H1 (cell line): ENCODE measurements around the gene DNAJB13. TPM values are rescaled to one million over a fixed set of nuclear protein-coding genes. Genes with fewer than 3 reads are reported as not detected.

Experiments used
- CTCF ChIA-PET: fragments of 300-600 bp; sonication (Branson Sonifier 250); formaldehyde crosslinking; loops from one replicate; lab custom pipeline; 2021; ENCODE audit not compliant: partially characterized antibody; lab: Charles Lee
- POLR2A ChIA-PET: fragments of 300-600 bp; sonication (Branson Sonifier 250); formaldehyde crosslinking; loops from one replicate; lab custom pipeline; 2021; ENCODE audit warnings: inconsistent platforms; ENCODE audit not compliant: partially characterized antibody; lab: Charles Lee
- DNase-seq, 2 experiments: peaks; one replicate each; pipeline versions ENCODE4 v3.0.0 to v3.0.0-alpha.2; 2010 to 2022; ENCODE audit warnings: low spot score in 2 of 2, low read depth in 1 of 2, mixed read lengths in 1 of 2
- FAIRE-seq: peaks from 2 replicates; lab custom pipeline; 2011; peaks lifted over from hg19 to GRCh38; lab: Jason Lieb, UNC
- H2AFZ ChIP-seq: 2 replicates; pipeline ENCODE4 v1.8.1; 2012; ENCODE audit warnings: low read length, inconsistent platforms
- H2AK5ac ChIP-seq: 2 replicates; pipeline ENCODE4 v1.6.1; 2013; ENCODE audit warnings: low read depth, low read length
- H2BK120ac ChIP-seq: replicated peaks from 2 replicates; pipeline ENCODE3; 2013; ENCODE audit warnings: low read depth, low read length, inconsistent platforms
- H2BK12ac ChIP-seq: 2 replicates; pipeline ENCODE4 v1.6.1; 2013; ENCODE audit warnings: low read depth, low read length
- H2BK15ac ChIP-seq: 2 replicates; pipeline ENCODE4 v1.6.1; 2013; ENCODE audit warnings: low read length
- H2BK20ac ChIP-seq: 2 replicates; pipeline ENCODE4 v1.6.1; 2013; ENCODE audit warnings: low read length
- H2BK5ac ChIP-seq: 2 replicates; pipeline ENCODE4 v1.6.1; 2013; ENCODE audit warnings: low read depth, low read length
- H3K14ac ChIP-seq: 2 replicates; pipeline ENCODE4 v1.6.1; 2013; ENCODE audit warnings: inconsistent platforms; ENCODE audit not compliant: insufficient read length
- H3K18ac ChIP-seq: 2 replicates; pipeline ENCODE4 v1.6.1; 2013; ENCODE audit warnings: low read length; ENCODE audit errors: extremely low read depth
- H3K23ac ChIP-seq: 2 replicates; pipeline ENCODE4 v1.6.1; 2013; ENCODE audit warnings: inconsistent platforms; ENCODE audit not compliant: insufficient read length
- H3K23me2 ChIP-seq: 2 replicates; pipeline ENCODE4 v1.6.1; 2013; ENCODE audit warnings: low read depth, low read length
- H3K27ac ChIP-seq: 2 replicates; pipeline ENCODE4 v1.6.1; 2011; ENCODE audit warnings: low read depth, low read length, inconsistent platforms
- H3K27me3 ChIP-seq, 4 experiments: replicated peaks in 1 of 4; 1 replicate in 1 of 4; 2 replicates in 3 of 4; pipeline versions ENCODE4 v1.6.1 to v1.8.1; 2011 to 2013; ENCODE audit warnings: low read length in 3 of 4, mild to moderate bottlenecking in 3 of 4, inconsistent platforms in 2 of 4, mixed read lengths in 2 of 4, moderate library complexity in 1 of 4; ENCODE audit not compliant: control insufficient read depth in 3 of 4, insufficient read depth in 3 of 4; ENCODE audit errors: extremely low read depth in 1 of 4
- H3K36me3 ChIP-seq, 4 experiments: 2 replicates each; pipeline versions ENCODE4 v1.6.1 to v1.8.1; 2011 to 2013; ENCODE audit warnings: mild to moderate bottlenecking in 4 of 4, low read length in 3 of 4, moderate library complexity in 2 of 4, control low read depth in 1 of 4, inconsistent platforms in 1 of 4; ENCODE audit not compliant: insufficient read depth in 4 of 4, control insufficient read depth in 2 of 4
- H3K4ac ChIP-seq: replicated peaks from 2 replicates; pipeline ENCODE3; 2013; ENCODE audit warnings: low read length, low read depth, mixed read lengths, inconsistent platforms; ENCODE audit not compliant: insufficient read length
- H3K4me1 ChIP-seq, 4 experiments: replicated peaks in 1 of 4; 1 replicate in 1 of 4; 2 replicates in 3 of 4; pipeline versions ENCODE4 v1.6.1 to v1.8.1; 2011 to 2013; ENCODE audit warnings: low read length in 3 of 4, inconsistent platforms in 2 of 4, mixed read lengths in 1 of 4; ENCODE audit not compliant: insufficient read depth in 4 of 4, control insufficient read depth in 3 of 4
- H3K4me2 ChIP-seq, 2 experiments: 2 replicates each; pipeline versions ENCODE4 v1.6.1 to v1.8.1; 2011 to 2013; ENCODE audit warnings: low read depth in 2 of 2, low read length in 2 of 2, control low read depth in 1 of 2, inconsistent platforms in 1 of 2, mild to moderate bottlenecking in 1 of 2; ENCODE audit not compliant: insufficient read depth in 1 of 2
- H3K4me3 ChIP-seq, 4 experiments: fragments of 200-600, 300-600 bp in 1 of 4; sonication (generic), shearing (Covaris generic), sonication (Bioruptor Twin) in 1 of 4; 2 replicates each; pipeline versions ENCODE4 v1.5.1 to v1.8.1; 2011 to 2016; ENCODE audit warnings: low read length in 4 of 4, low read depth in 3 of 4, control low read depth in 2 of 4, inconsistent platforms in 2 of 4, mild to moderate bottlenecking in 2 of 4, mixed read lengths in 1 of 4, moderate library complexity in 1 of 4; ENCODE audit not compliant: insufficient read depth in 2 of 4; ENCODE audit errors: extremely low read depth in 1 of 4
- H3K56ac ChIP-seq: replicated peaks from 2 replicates; pipeline ENCODE3; 2013; ENCODE audit warnings: low read depth, mild to moderate bottlenecking, mixed read lengths, low read length, inconsistent platforms; ENCODE audit not compliant: insufficient read length
- H3K79me1 ChIP-seq: 2 replicates; pipeline ENCODE4 v1.6.1; 2013; ENCODE audit warnings: low read depth, low read length, control low read depth
- H3K79me2 ChIP-seq, 2 experiments: 2 replicates each; pipeline versions ENCODE4 v1.6.1 to v1.8.1; 2012 to 2013; ENCODE audit warnings: low read length in 2 of 2, mild to moderate bottlenecking in 2 of 2, inconsistent platforms in 1 of 2; ENCODE audit not compliant: insufficient read depth in 2 of 2, control insufficient read depth in 1 of 2
- H3K9ac ChIP-seq, 4 experiments: replicated peaks in 1 of 4; 1 replicate in 1 of 4; 2 replicates in 3 of 4; pipeline versions ENCODE4 v1.6.1 to v1.8.1; 2011 to 2013; ENCODE audit warnings: low read depth in 3 of 4, low read length in 3 of 4, control low read depth in 2 of 4, mild to moderate bottlenecking in 2 of 4, moderate library complexity in 2 of 4, inconsistent platforms in 1 of 4; ENCODE audit errors: extremely low read depth in 1 of 4
- H3K9me3 ChIP-seq, 2 experiments: 2 replicates each; pipeline versions ENCODE4 v1.6.1 to v1.8.1; 2012 to 2013; ENCODE audit warnings: mild to moderate bottlenecking in 2 of 2, moderate library complexity in 2 of 2, control low read depth in 1 of 2, inconsistent platforms in 1 of 2, low read depth in 1 of 2, low read length in 1 of 2, mixed read lengths in 1 of 2; ENCODE audit not compliant: insufficient read depth in 2 of 2
- H4K20me1 ChIP-seq, 2 experiments: replicated peaks in 1 of 2; 2 replicates each; pipeline versions ENCODE3 to v1.8.1; 2011 to 2013; ENCODE audit warnings: inconsistent platforms in 2 of 2, low read length in 2 of 2, mild to moderate bottlenecking in 1 of 2; ENCODE audit not compliant: insufficient read depth in 2 of 2, control insufficient read depth in 1 of 2
- H4K5ac ChIP-seq: 2 replicates; pipeline ENCODE4 v1.6.1; 2013; ENCODE audit warnings: low read length, low read depth, mixed read lengths, inconsistent platforms; ENCODE audit not compliant: insufficient read length
- H4K8ac ChIP-seq: 2 replicates; pipeline ENCODE4 v1.8.0; 2013; ENCODE audit warnings: mild to moderate bottlenecking, moderate library complexity, low read length, inconsistent platforms; ENCODE audit not compliant: insufficient read depth; ENCODE audit errors: extremely low read depth
- H4K91ac ChIP-seq: replicated peaks from 2 replicates; pipeline ENCODE3; 2013; ENCODE audit warnings: low read length, mixed read lengths, inconsistent platforms; ENCODE audit not compliant: insufficient read length
- CREB1 ChIP-seq: IDR thresholded peaks from 2 replicates; pipeline ENCODE4 v1.6.1; 2012; ENCODE audit warnings: inconsistent platforms
- CTBP2 ChIP-seq: IDR thresholded peaks from 2 replicates; pipeline ENCODE4 v1.7.0; 2011; ENCODE audit warnings: borderline replicate concordance, mild to moderate bottlenecking, moderate library complexity, mixed read lengths, low read length; ENCODE audit not compliant: insufficient read depth, insufficient read length
- EGR1 ChIP-seq: IDR thresholded peaks from 2 replicates; pipeline ENCODE4 v1.6.1; 2011; ENCODE audit warnings: low read depth, low read length, borderline replicate concordance
- GTF2F1 ChIP-seq: IDR thresholded peaks from 2 replicates; pipeline ENCODE4 v1.6.1; 2012; ENCODE audit warnings: low read depth, low read length, improper control_type of control experiment, borderline replicate concordance
- KDM1A ChIP-seq: fragments of 200-600, 300-600 bp; sonication (generic); IDR thresholded peaks from 2 replicates; pipeline ENCODE4 v1.7.1; 2016; ENCODE audit warnings: mild to moderate bottlenecking, low read length, borderline replicate concordance
- NANOG ChIP-seq: IDR thresholded peaks from 2 replicates; pipeline ENCODE4 v1.6.1; 2011; ENCODE audit warnings: low read length, low read depth, mild to moderate bottlenecking, inconsistent platforms; ENCODE audit not compliant: insufficient read depth, poor library complexity, severe bottlenecking
- RNF2 ChIP-seq: fragments of 200-900, 300-1000 bp; sonication (generic); IDR thresholded peaks from 2 replicates; pipeline ENCODE4 v1.7.1; 2016; ENCODE audit warnings: borderline replicate concordance, low read depth, mild to moderate bottlenecking, antibody characterized with exemption, low read length; ENCODE audit not compliant: poor library complexity, severe bottlenecking; ENCODE audit errors: missing control alignments
- SUZ12 ChIP-seq: fragments of 200-600 bp; sonication (generic); IDR thresholded peaks from 2 replicates; pipeline ENCODE4 v1.6.1; 2012; ENCODE audit warnings: mild to moderate bottlenecking, inconsistent platforms, low read length, moderate library complexity, mixed read lengths
- WGBS, 2 experiments: shearing (Covaris generic) in 1 of 2; methylation state at CpG; one replicate each; pipeline versions ENCODE4 v1.1.6 to v1.1.7; 2013 to 2015; ENCODE audit warnings: low lambda C conversion rate in 2 of 2, mixed read lengths in 2 of 2, inconsistent platforms in 1 of 2, low coverage in 1 of 2, missing lambda C conversion rate in 1 of 2; ENCODE audit not compliant: insufficient replicate concordance in 2 of 2, insufficient coverage in 1 of 2, insufficient read length in 1 of 2; ENCODE audit errors: extremely low coverage in 1 of 2, missing lambda C conversion rate in 1 of 2; 5-methylcytosine and 5-hydroxymethylcytosine counted together
- polyA plus RNA-seq, 7 experiments: library from polyadenylated mRNA; depleted of rRNA in 3 of 7; stranded (reverse) in 5 of 7; unstranded in 2 of 7; fragments of >200 nt in 5 of 7; fragments of 200-250 nt in 2 of 7; gene quantifications; 1 replicate in 5 of 7; 2 replicates in 1 of 7; 4 replicates in 1 of 7; pipeline versions ENCODE4 v1.2.1 to v1.2.3, GENCODE V29; 2011 to 2013; ENCODE audit warnings: missing spikeins in 2 of 7, mixed read lengths in 2 of 7
- total RNA-seq: library from RNA; stranded (reverse); fragmentation: NEBNext Ultra II Directional; extraction: Animal tissue kit (Norgen Biotek cat#: 25700); gene quantifications from 2 replicates; pipeline ENCODE4 v1.2.1, GENCODE V29; 2021
- TF ChIP-seq, protein P1 (sequence below), 3 experiments: IDR thresholded peaks; 1 replicate in 2 of 3; 2 replicates in 1 of 3; pipeline versions ENCODE4 v1.5.1 to v1.6.1; 2011; ENCODE audit warnings: low read length in 3 of 3, mild to moderate bottlenecking in 3 of 3, inconsistent platforms in 2 of 3, low read depth in 1 of 3, moderate library complexity in 1 of 3; ENCODE audit not compliant: insufficient read depth in 1 of 3; ENCODE audit errors: control extremely low read depth in 1 of 3

The DNAJB13 gene
- total and polyA plus RNA-seq, 2 of the 8 experiments (the other 6 are each of a cell fraction or from before 2014, with no cell fraction given) = 0.27 TPM; not detected in 1

DNA sequence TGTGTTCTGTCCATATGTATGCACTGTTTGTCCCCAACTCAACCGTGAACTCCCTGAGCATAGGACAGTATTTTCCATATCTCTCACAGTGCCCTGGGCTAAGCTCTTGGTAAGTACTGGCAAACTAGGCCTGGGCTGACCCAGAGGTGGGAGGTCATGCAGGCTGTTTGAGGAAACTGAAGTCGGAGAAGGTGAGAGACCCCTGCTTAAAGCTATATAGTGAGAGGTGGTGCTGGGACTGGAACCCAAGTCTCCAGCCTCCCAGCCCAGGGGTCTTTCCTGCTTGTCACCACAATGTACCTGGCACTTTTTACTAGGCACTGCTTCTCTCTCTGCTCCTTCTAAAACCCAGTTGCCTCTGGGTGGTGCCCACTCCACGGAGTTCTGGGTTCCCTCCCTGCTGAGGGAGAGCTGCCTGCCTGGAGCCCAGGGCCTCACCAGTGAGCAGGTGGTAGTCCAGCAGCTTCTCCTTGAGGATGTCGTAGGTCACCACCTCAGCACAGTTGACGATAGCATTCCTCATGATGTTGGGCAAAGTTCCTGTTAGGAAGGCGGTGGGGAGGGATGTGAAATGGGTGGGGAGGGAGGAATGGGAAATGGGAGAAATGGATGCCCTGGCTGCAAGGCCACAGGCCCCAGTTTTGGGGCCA lies 53.3 kb downstream of the DNAJB13 start:
- Histone ChIP-seq H3K23me2 (no peaks in the 10 kb centered on the region), H3K56ac (no peak overlapping the region)
- no peak for TF ChIP-seq EGR1
- TF ChIP-seq RNF2 = no peak
- TF ChIP-seq, protein P1, sequence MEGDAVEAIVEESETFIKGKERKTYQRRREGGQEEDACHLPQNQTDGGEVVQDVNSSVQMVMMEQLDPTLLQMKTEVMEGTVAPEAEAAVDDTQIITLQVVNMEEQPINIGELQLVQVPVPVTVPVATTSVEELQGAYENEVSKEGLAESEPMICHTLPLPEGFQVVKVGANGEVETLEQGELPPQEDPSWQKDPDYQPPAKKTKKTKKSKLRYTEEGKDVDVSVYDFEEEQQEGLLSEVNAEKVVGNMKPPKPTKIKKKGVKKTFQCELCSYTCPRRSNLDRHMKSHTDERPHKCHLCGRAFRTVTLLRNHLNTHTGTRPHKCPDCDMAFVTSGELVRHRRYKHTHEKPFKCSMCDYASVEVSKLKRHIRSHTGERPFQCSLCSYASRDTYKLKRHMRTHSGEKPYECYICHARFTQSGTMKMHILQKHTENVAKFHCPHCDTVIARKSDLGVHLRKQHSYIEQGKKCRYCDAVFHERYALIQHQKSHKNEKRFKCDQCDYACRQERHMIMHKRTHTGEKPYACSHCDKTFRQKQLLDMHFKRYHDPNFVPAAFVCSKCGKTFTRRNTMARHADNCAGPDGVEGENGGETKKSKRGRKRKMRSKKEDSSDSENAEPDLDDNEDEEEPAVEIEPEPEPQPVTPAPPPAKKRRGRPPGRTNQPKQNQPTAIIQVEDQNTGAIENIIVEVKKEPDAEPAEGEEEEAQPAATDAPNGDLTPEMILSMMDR (IDR thresholded peaks at IDR 0.05; ENCODE audit: control extremely low read depth in 1 of 3, insufficient read depth in 1 of 3, low read depth in 1 of 3, low read length in 3 of 3) = no peak
- TF ChIP-seq CTBP2 = no peak
- no peak for TF ChIP-seq SUZ12
- no peak for TF ChIP-seq CREB1
- no peak for TF ChIP-seq KDM1A
- TF ChIP-seq NANOG = no peak
- TF ChIP-seq GTF2F1 = no peak

More for the DNA sequence above, 53.3 kb downstream of the DNAJB13 start:
- Histone ChIP-seq H4K8ac (no peak overlapping the region), H2AFZ (no peak overlapping the region), H3K27me3 (no peaks in the 10 kb centered on the region), H3K4me2 (no peak overlapping the region), H3K4me1 (no peaks in the 10 kb centered on the region; a peak in 1 of 7 replicates), H2BK20ac (no peak overlapping the region), H2BK5ac (no peak overlapping the region), H3K14ac (no peak overlapping the region), H2BK12ac (no peak overlapping the region), H3K23ac (no peak overlapping the region), H4K5ac (no peak overlapping the region), H3K9me3 (no peaks in the 10 kb centered on the region), H2BK120ac (no peak overlapping the region), H3K27ac (no peak overlapping the region), H4K20me1 (no peaks in the 10 kb centered on the region), H3K79me1 (no peaks in the 10 kb centered on the region), H2BK15ac (no peak overlapping the region), H2AK5ac (no peak overlapping the region), H3K4ac (no peak overlapping the region), H3K4me3 (no peak overlapping the region), H4K91ac (no peak overlapping the region), H3K9ac (no peak overlapping the region), H3K18ac (no peak overlapping the region), H3K36me3 (no peaks in the 10 kb centered on the region; a peak in 2 of 8 replicates), H3K79me2 (no peaks in the 10 kb centered on the region)
- ChIA-PET CTCF (interaction anchor here (1.5 to 2.0 kb wide), 3 partner anchors 10 to 40 kb away, joined by 3 to 5 read pairs (median 4); no protein-coding TSS in a partner anchor), POLR2A (no interaction called here)
- no peak for FAIRE-seq
- 85 to 100% methylated on average over 1 to 6 of the region's 6 CpGs for WGBS, 2 experiments
- DNase-seq = no peak
